Inferior parietal cortex (tissue), 1 donor: Measurements from ENCODE around the gene TOE1.
"Not testable (repeated sequence)": the region's sequence is repeated elsewhere in the genome, so short reads cannot be mapped to it uniquely, and the experiment has no call there.

Source experiments
- DNase-seq: peaks from one replicate; pipeline ENCODE4 v3.0.0-alpha.2; 2016; ENCODE audit errors: extremely low spot score

The TOE1 gene

GRCh38 chr1:45355683-45356082 lies 15.7 kb downstream of the TOE1 start:
- no peak for DNase-seq

GRCh38 chr1:45356186-45356585 lies 16.2 kb downstream of the TOE1 start:
- DNase-seq: no peak

- peak; percentile 84 for DNase-seq
These were observed 20.0 kb downstream of the TOE1 start for GRCh38 chr1:45359882-45360513.

- peak; percentile 32 for DNase-seq
These were observed 21.0 kb downstream of the TOE1 start for GRCh38 chr1:45360981-45361380.

GRCh38 chr1:45364294-45364693 lies 24.3 kb downstream of the TOE1 start:
- DNase-seq: no peak

GRCh38 chr1:45365051-45365450 lies 25.1 kb downstream of the TOE1 start:
- DNase-seq: no peak

- DNase-seq: no peak
These were observed 30.6 kb downstream of the TOE1 start for GRCh38 chr1:45370575-45370974.

- no peak for DNase-seq
These were observed 33.6 kb downstream of the TOE1 start for GRCh38 chr1:45373573-45373972.

GRCh38 chr1:45375104-45376090 lies 35.4 kb downstream of the TOE1 start:
- no peak for DNase-seq

- no peak for DNase-seq
These were observed 38.2 kb downstream of the TOE1 start for GRCh38 chr1:45378184-45378583.

GRCh38 chr1:45379524-45379923 lies 39.6 kb downstream of the TOE1 start:
- DNase-seq: no peak

- no peak for DNase-seq
These were observed 40.2 kb downstream of the TOE1 start for GRCh38 chr1:45380125-45380524.

GRCh38 chr1:45380730-45381129 lies 40.8 kb downstream of the TOE1 start:
- DNase-seq: no peak

GRCh38 chr1:45381243-45381642 lies 41.3 kb downstream of the TOE1 start:
- DNase-seq: no peak

- no peak for DNase-seq
These were observed 43.2 kb downstream of the TOE1 start for GRCh38 chr1:45383191-45383590.

- DNase-seq: not testable (repeated sequence)
These were observed 44.2 kb downstream of the TOE1 start for GRCh38 chr1:45384213-45384612.

- no peak for DNase-seq
These were observed 45.3 kb downstream of the TOE1 start for GRCh38 chr1:45385302-45385701.

GRCh38 chr1:45386219-45386618 lies 46.2 kb downstream of the TOE1 start:
- DNase-seq: no peak
